HUDEP-2 (cell line): Measurements from ENCODE around the gene CGB8.
"Not testable (repeated sequence)": the region's sequence is repeated elsewhere in the genome, so short reads cannot be mapped to it uniquely, and the experiment has no call there.

Experiments used
- DNase-seq, 76 experiments: peaks; one replicate each; lab custom pipeline; 2025; ENCODE audit not compliant: unreplicated experiment in 76 of 76; lab: John Stamatoyannopoulos, UW

Gene CGB8

DNA sequence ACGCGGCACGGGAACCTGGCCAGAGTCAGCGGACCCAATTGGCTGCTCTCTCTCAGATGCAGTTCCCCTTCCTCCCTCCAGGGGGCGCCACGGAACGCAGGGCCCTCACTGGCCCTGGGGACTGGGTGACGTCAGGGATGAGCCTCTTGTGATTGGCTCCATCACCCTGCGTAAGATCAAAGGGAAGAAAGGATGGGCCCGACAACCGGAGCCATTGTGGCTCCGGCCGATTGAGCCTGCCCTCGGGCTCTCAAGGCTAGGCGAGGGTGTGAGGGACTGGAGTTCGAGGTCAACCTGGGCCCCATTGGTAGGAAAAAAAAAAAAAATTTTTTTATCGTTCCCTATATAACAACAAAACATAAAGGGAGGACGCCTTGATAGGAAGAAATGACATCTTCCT lies 12.1 kb downstream of the CGB8 start, which contains the start of gene CGB1:
TSS of gene CGB1 (minus strand) at position 81 of the 400 bp plus-strand sequence. CDS start 184 bp downstream, outside the sequence.
- peak in 64 of 76 experiments; percentile 21 to 78 (median 56) for DNase-seq

DNA sequence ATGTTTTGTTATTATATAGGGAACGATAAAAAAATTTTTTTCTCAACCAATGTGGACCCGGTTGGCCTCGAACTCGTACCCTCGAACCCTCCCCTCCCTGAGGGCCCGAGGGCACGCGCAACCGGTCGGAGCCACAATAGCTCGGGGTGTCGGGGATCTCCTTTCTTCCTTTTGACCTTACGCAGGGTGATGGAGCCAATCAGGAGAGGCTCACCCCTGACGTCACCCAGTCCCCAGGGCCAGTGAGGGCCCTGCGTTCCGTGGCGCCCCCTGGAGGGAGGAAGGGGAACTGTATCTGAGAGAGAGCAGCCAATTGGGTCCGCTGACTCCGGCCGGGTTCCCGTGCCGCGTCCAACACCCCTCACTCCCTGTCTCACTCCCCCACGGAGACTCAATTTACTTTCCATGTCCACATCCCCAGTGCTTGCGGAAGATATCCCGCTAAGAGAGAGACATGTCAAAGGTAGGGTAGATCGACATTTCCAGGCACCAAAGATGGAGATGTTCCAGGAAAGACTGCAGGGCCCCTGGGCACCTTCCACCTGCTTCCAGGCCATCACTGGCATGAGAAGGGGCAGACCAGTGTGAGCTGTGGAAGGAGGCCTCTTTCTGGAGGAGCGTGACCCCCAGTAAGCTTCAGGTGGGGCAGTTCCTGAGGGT lies 17.1 kb downstream of the CGB8 start, which contains the start of gene CGB2:
TSS of gene CGB2 (plus strand) at position 249 of the 660 bp plus-strand sequence. CDS start at position 455, 206 bp downstream.
- DNase-seq = peak in 68 of 76 experiments; percentile 26 to 89 (median 68)

DNA sequence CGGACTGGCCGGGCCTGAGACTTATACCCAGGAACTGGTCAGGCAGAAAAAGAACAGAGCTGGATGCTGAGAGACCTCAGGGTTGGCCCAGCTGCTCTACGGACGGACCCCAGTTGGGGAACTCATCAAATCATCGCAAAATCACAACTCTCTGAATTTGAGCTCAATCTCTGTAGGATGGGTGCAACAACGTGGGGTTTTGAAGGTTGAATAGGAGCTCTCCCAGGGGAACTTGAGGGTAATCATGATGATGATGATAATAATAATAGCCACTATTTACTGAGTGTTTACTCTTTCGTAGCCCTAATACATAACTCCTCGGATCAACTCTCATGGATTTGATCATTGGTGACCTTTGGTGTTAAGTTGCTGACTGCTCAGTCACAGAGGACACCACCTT lies 18.6 kb downstream of the CGB8 start:
- DNase-seq = not testable (repeated sequence)

- DNase-seq = not testable (repeated sequence)
Observed at GRCh38 chr19:49029749-49030148, 19.2 kb downstream of the CGB8 start.

- not testable (repeated sequence) for DNase-seq
Observed at GRCh38 chr19:49028686-49029085, 20.2 kb downstream of the CGB8 start.

GRCh38 chr19:49025599-49025998 lies 23.3 kb downstream of the CGB8 start:
- DNase-seq = not testable (repeated sequence)

DNA sequence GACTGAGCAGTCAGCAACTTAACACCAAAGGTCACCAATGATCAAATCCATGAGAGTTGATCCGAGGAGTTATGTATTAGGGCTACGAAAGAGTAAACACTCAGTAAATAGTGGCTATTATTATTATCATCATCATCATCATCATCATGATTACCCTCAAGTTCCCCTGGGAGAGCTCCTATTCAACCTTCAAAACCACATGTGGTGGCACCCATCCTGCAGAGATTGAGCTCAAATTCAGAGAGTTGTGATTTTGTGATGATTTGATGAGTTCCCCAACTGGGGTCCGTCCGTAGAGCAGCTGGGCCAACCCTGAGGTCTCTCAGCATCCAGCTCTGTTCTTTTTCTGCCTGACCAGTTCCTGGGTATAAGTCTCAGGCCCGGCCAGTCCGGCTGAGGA lies 23.8 kb downstream of the CGB8 start:
- DNase-seq = not testable (repeated sequence)

DNA sequence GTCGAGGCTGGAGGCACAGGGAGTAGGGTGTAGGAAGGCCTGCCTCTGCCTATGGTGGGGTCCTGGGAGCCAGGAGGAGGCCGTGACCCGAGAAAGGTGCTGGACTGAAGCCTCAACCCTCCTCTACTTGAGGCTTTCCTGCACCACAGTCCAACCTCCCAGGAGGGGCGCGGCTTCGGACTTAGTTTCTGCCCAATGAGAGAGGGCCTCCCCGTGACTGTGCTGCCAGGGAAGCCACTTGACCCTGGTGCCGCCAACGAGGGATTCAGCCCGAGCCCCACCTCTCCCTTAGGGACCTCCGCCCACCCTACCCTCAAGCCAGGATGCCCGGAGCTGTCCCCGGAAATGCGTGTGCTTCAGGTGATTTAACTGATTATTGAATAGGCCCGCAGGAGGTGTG lies 24.7 kb downstream of the CGB8 start, which contains the start of gene CGB3:
TSS of gene CGB3 (minus strand) at position 101 of the 400 bp plus-strand sequence. CDS start 362 bp downstream, outside the sequence.
- not testable (repeated sequence) for DNase-seq

DNA sequence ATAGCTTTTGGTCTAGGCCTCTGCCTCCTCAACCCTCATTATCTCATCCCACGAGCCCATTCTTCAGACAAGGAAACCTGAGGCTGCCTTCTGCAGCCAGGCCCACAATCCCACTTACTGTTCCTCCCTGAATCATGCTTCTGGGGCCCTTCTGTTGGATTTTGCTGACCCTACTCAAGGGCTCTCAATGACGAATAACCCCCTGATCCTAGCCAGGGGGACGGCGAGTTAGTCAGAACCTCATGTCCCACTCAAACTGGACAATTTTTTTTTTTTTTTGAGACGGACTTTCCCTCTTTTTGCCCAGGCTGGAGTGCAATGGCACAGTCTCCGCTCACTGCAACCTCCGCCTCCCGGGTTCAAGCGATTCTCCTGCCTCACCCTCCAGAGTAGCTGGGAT lies 26.8 kb downstream of the CGB8 start:
- DNase-seq = no peak

- peak in 3 of 76 experiments; percentile 19 to 25 (median 25) for DNase-seq
Observed at GRCh38 chr19:49020931-49021895, 27.7 kb downstream of the CGB8 start.

- DNase-seq = peak in 1 of 76 experiments; percentile 32
Observed at GRCh38 chr19:49020342-49020741, 28.6 kb downstream of the CGB8 start.

DNA sequence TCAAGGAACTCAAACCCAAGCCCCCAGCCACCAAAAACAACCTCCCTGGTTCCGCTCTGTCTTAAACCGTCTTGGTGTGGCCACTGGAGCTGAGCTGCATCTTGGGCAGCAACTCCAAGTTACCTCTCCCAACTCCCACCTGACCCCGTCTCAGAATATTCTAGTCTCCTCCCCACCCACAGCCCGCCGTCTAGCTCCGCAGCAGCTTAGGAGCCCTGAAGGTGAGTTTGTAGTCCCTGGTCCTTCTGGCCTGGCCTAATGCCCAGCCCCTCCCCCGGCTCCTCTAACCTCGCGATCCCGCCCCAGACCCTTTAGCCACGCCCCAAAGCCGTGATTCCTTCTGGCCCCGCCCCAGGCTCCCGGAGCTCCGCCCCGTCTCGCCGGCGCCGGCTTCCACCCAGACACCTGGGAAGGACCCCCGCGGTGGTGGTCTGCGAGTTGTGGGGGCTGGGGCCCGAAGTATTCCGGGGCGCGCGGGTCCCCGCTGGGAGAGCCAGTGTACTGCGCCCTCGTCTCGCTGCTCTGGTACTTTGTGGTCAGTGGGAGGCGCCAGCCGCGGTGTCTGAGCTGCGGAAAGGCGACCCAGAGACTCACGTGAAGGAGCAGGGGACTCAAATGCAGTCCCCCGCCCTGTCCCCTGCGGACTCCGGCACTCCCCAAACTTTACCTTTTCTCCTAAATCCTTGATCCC lies 29.5 kb downstream of the CGB8 start:
- peak in 49 of 76 experiments; percentile 21 to 78 (median 58) for DNase-seq

- DNase-seq = peak in 16 of 76 experiments; percentile 18 to 74 (median 42)
Observed at GRCh38 chr19:49018388-49019241, 30.3 kb downstream of the CGB8 start.

DNA sequence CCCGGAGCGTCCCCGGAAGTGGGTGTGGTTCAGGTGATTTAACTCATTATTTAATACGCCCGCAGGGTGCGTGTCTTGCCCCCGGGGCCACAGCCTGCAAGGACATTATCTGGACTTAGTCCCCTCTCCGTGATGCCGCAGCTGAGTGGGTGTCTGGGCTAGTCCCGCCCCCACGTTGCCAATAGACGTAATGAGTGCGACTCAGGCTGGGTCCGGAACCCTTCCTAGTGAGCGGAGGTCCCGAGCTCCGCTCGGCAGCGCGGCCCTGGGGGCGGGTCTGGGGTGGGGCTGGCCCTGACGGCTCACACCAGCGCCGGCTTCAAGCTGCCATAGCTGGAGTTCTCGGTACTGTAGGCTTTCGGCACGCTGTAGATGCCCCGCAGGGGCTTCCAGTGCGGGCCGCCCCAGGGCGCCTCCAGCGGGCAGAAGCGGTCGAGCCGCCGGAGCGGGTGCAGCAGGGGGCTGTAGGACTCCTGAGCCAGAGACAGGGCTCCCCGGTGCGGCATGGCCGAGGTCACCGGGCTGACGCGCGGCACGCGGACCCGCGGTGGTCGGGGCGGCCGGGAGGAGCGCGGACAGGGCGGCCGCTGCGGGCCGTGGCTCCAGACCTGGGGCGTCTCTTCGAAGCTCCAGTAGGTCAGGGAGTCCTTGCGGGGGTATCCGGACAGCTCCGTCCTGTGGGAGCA lies 31.1 kb downstream of the CGB8 start:
- peak in 65 of 76 experiments; percentile 22 to 85 (median 61) for DNase-seq

DNA sequence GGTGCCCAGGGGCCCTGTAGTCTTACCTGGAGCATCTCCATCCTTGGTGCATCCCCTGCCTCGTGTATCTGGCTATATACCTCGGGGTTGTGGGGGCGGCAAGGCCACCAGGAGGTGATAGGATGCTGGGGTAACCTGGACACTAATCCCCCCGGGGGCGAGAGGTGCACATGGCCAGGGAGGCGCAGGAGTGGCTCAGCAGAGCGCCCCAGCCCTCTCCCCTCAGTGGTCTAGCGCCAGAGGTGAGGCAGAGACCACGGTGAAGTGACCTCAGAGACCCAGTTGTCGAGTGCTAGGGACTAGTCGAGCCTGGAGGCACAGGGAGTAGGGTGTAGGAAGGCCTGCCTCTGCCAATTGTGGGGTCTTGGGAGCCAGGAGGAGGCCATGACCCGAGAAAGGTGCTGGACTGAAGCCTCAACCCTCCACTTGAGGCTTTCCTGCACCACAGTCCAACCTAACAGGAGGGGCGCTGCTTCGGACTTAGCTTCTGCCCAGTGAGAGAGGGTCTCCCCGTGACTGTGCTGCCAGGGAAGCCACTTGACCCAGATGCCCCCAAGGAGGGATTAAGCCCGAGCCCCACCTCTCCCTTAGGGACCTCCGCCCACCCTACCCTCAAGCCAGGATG lies 31.8 kb downstream of the CGB8 start, which contains the start of gene LHB:
TSS of gene LHB (minus strand) at position 51 of the 625 bp plus-strand sequence. CDS start at position 41, 10 bp downstream.
- DNase-seq = no peak

- DNase-seq = no peak
Observed at GRCh38 chr19:49016067-49016839, 32.7 kb downstream of the CGB8 start.

DNA sequence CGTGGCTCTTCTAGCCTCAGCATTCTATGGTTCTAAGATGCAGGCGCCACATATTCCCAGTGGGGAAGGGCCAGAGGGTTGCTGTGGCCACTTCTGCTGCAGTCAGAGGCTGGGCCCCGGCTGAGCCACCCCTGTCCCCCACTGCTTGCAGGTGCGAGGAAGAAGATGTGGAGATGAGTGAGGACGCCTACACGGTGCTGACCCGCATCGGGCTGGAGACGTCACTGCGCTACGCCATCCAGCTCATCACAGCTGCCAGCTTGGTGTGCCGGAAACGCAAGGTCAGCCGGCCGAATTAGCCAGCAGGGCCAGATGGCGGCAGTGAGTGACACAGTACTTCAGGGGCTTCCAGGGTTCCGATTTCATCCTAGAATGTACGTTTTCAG lies 34.0 kb downstream of the CGB8 start:
- no peak for DNase-seq
